ENCODE results near the gene ZMAT1. TPM values are rescaled to one million over a fixed set of nuclear protein-coding genes. Genes with fewer than 3 reads are reported as not detected.

ZMAT1 gene
- total RNA-seq, 1 donor from 2014 or later = 4.7 TPM

- Mint-ChIP-seq H3K36me3 (ENCODE audit: low read depth) (no peaks in the 10 kb centered on the region), H3K4me1 (no peaks in the 10 kb centered on the region), H3K27me3 (ENCODE audit: low read depth) (no peaks in the 10 kb centered on the region), H3K9me3 (peaks cover 21% of the 10 kb centered on the region), H3K4me3 (no peak overlapping the region), H3K27ac (ENCODE audit: unreplicated experiment) (no peak overlapping the region)
- DNase-seq (ENCODE audit: low read depth, low spot score) = no peak
- TF ChIP-seq CTCF (conservative IDR thresholded peaks at IDR 0.05) = no peak
Observed at GRCh38 chrX:101956556-101956955, 24.7 kb upstream of the ZMAT1 start.

- DNase-seq (ENCODE audit: low read depth, low spot score) = no peak
Observed at GRCh38 chrX:101950581-101950980, 18.8 kb upstream of the ZMAT1 start.

GRCh38 chrX:101932249-101932570 is 383 bp upstream of the ZMAT1 start:
- peaks cover 9% of the 10 kb centered on the region for H3K9me3 Mint-ChIP-seq
- H3K36me3 Mint-ChIP-seq (ENCODE audit: low read depth) = peaks cover 7% of the 10 kb centered on the region
- H3K4me1 Mint-ChIP-seq = peaks cover 7% of the 10 kb centered on the region
- H3K27ac Mint-ChIP-seq (ENCODE audit: unreplicated experiment) = no peak overlapping the region
- DNase-seq (ENCODE audit: low read depth, low spot score) = no peak
- peak overlapping the region; percentile 85 for H3K4me3 Mint-ChIP-seq
- no peak for TF ChIP-seq CTCF (conservative IDR thresholded peaks at IDR 0.05)
- H3K27me3 Mint-ChIP-seq (ENCODE audit: low read depth) = no peaks in the 10 kb centered on the region

More at GRCh38 chrX:101950581-101950980, 18.8 kb upstream of the ZMAT1 start:
- H3K27ac Mint-ChIP-seq (ENCODE audit: unreplicated experiment) = no peak overlapping the region
- H3K36me3 Mint-ChIP-seq (ENCODE audit: low read depth) = no peaks in the 10 kb centered on the region
- H3K9me3 Mint-ChIP-seq = peaks cover 35% of the 10 kb centered on the region
- H3K4me3 Mint-ChIP-seq = no peak overlapping the region
- no peak for TF ChIP-seq CTCF (conservative IDR thresholded peaks at IDR 0.05)
- H3K4me1 Mint-ChIP-seq = no peaks in the 10 kb centered on the region
- peaks cover 8% of the 10 kb centered on the region for H3K27me3 Mint-ChIP-seq (ENCODE audit: low read depth)

GRCh38 chrX:101931136-101931487 is 715 bp downstream of the ZMAT1 start:
- Mint-ChIP-seq H3K27me3 (ENCODE audit: low read depth) (no peaks in the 10 kb centered on the region), H3K9me3 (peaks cover 9% of the 10 kb centered on the region), H3K4me1 (peaks cover 7% of the 10 kb centered on the region), H3K36me3 (ENCODE audit: low read depth) (peaks cover 7% of the 10 kb centered on the region), H3K4me3 (peak overlapping the region; percentile 82), H3K27ac (ENCODE audit: unreplicated experiment) (peak overlapping the region; percentile 16)
- DNase-seq (ENCODE audit: low read depth, low spot score) = no peak
- TF ChIP-seq CTCF (conservative IDR thresholded peaks at IDR 0.05) = no peak

GRCh38 chrX:101925733-101926132 is 6.1 kb downstream of the ZMAT1 start:
- H3K27me3 Mint-ChIP-seq (ENCODE audit: low read depth) = no peaks in the 10 kb centered on the region
- no peak for TF ChIP-seq CTCF (conservative IDR thresholded peaks at IDR 0.05)
- peaks cover 3% of the 10 kb centered on the region for H3K9me3 Mint-ChIP-seq
- peaks cover under 1% of the 10 kb centered on the region for H3K4me1 Mint-ChIP-seq
- DNase-seq (ENCODE audit: low read depth, low spot score) = no peak
- H3K4me3 Mint-ChIP-seq = no peak overlapping the region
- H3K27ac Mint-ChIP-seq (ENCODE audit: unreplicated experiment) = no peak overlapping the region
- peaks cover 2% of the 10 kb centered on the region for H3K36me3 Mint-ChIP-seq (ENCODE audit: low read depth)

- Mint-ChIP-seq H3K27me3 (ENCODE audit: low read depth) (no peaks in the 10 kb centered on the region), H3K27ac (ENCODE audit: unreplicated experiment) (no peak overlapping the region), H3K4me1 (no peaks in the 10 kb centered on the region), H3K9me3 (peaks cover 28% of the 10 kb centered on the region), H3K36me3 (ENCODE audit: low read depth) (peaks cover 12% of the 10 kb centered on the region), H3K4me3 (no peak overlapping the region)
- no peak for TF ChIP-seq CTCF (conservative IDR thresholded peaks at IDR 0.05)
- DNase-seq (ENCODE audit: low read depth, low spot score) = no peak
Observed at GRCh38 chrX:101918751-101919150, 13.1 kb downstream of the ZMAT1 start.

Measured in neural crest cell (in vitro differentiated cells).